HEK293 (cell line): ENCODE data around the gene ISG15.

Experiments
- BCL6B ChIP-seq: fragments of 450-650 bp; formaldehyde crosslinking; IDR thresholded peaks from 2 replicates; pipeline ENCODE4 v1.5.1; 2017; ENCODE audit warnings: missing biosample characterization, missing genetic modification characterization
- KLF16 ChIP-seq: fragments of 450-650 bp; formaldehyde crosslinking; IDR thresholded peaks from 2 replicates; pipeline ENCODE4 v1.5.1; 2017; ENCODE audit warnings: missing biosample characterization, missing genetic modification characterization
- KLF7 ChIP-seq: fragments of 450-650 bp; formaldehyde crosslinking; IDR thresholded peaks from 2 replicates; pipeline ENCODE4 v1.5.1; 2016; ENCODE audit warnings: missing biosample characterization, missing genetic modification characterization, borderline replicate concordance
- KLF9 ChIP-seq: fragments of 450-650 bp; formaldehyde crosslinking; IDR thresholded peaks from 2 replicates; pipeline ENCODE4 v1.5.1; 2016; ENCODE audit warnings: missing biosample characterization, missing genetic modification characterization, low read depth
- OSR2 ChIP-seq: fragments of 450-650 bp; formaldehyde crosslinking; IDR thresholded peaks from 2 replicates; pipeline ENCODE4 v1.5.1; 2016; ENCODE audit warnings: missing biosample characterization, missing genetic modification characterization
- PRDM6 ChIP-seq: fragments of 450-650 bp; formaldehyde crosslinking; IDR thresholded peaks from 2 replicates; pipeline ENCODE4 v1.5.1; 2017; ENCODE audit warnings: missing biosample characterization, missing genetic modification characterization
- TCF7L2 ChIP-seq: IDR thresholded peaks from 2 replicates; pipeline ENCODE4 v1.6.1; 2011; ENCODE audit warnings: low read depth, mild to moderate bottlenecking, inconsistent platforms, low read length, moderate library complexity, borderline replicate concordance
- ZBTB26 ChIP-seq: fragments of 450-650 bp; formaldehyde crosslinking; optimal IDR thresholded peaks from 2 replicates; pipeline ENCODE3; 2016; ENCODE audit warnings: missing biosample characterization, mild to moderate bottlenecking, missing genetic modification characterization
- ZNF133 ChIP-seq: fragments of 450-650 bp; formaldehyde crosslinking; IDR thresholded peaks from 2 replicates; pipeline ENCODE4 v1.5.1; 2016; ENCODE audit warnings: missing biosample characterization, missing genetic modification characterization
- ZNF175 ChIP-seq: fragments of 450-650 bp; formaldehyde crosslinking; IDR thresholded peaks from 2 replicates; pipeline ENCODE4 v1.5.1; 2016; ENCODE audit warnings: missing biosample characterization, missing genetic modification characterization
- ZNF214 ChIP-seq: fragments of 450-650 bp; formaldehyde crosslinking; IDR thresholded peaks from 2 replicates; pipeline ENCODE4 v1.5.1; 2017; ENCODE audit warnings: missing biosample characterization, mild to moderate bottlenecking, missing genetic modification characterization, borderline replicate concordance
- ZNF248 ChIP-seq: fragments of 450-650 bp; formaldehyde crosslinking; IDR thresholded peaks from 2 replicates; pipeline ENCODE4 v1.5.1; 2017; ENCODE audit warnings: missing biosample characterization, missing genetic modification characterization
- ZNF266 ChIP-seq: fragments of 450-650 bp; formaldehyde crosslinking; IDR thresholded peaks from 2 replicates; pipeline ENCODE4 v1.5.1; 2016; ENCODE audit warnings: missing biosample characterization, missing genetic modification characterization, low read depth
- ZNF280C ChIP-seq: fragments of 450-650 bp; formaldehyde crosslinking; IDR thresholded peaks from 2 replicates; pipeline ENCODE4 v1.5.1; 2016; ENCODE audit warnings: missing biosample characterization, missing genetic modification characterization
- ZNF292 ChIP-seq: fragments of 450-650 bp; formaldehyde crosslinking; IDR thresholded peaks from 2 replicates; pipeline ENCODE4 v1.5.1; 2016; ENCODE audit warnings: low read depth, missing biosample characterization, missing genetic modification characterization, borderline replicate concordance
- ZNF544 ChIP-seq: fragments of 450-650 bp; formaldehyde crosslinking; IDR thresholded peaks from 2 replicates; pipeline ENCODE4 v1.5.0; 2017; ENCODE audit warnings: missing biosample characterization, missing genetic modification characterization
- ZNF548 ChIP-seq: fragments of 450-650 bp; formaldehyde crosslinking; IDR thresholded peaks from 2 replicates; pipeline ENCODE4 v1.5.1; 2016; ENCODE audit warnings: missing biosample characterization, missing genetic modification characterization
- ZNF585B ChIP-seq: fragments of 450-650 bp; formaldehyde crosslinking; IDR thresholded peaks from 2 replicates; pipeline ENCODE4 v1.5.1; 2016; ENCODE audit warnings: missing biosample characterization, missing genetic modification characterization
- ZNF610 ChIP-seq: fragments of 450-650 bp; formaldehyde crosslinking; IDR thresholded peaks from 2 replicates; pipeline ENCODE4 v1.5.1; 2016; ENCODE audit warnings: missing biosample characterization, missing genetic modification characterization, borderline replicate concordance
- ZNF660 ChIP-seq: fragments of 450-650 bp; IDR thresholded peaks from 2 replicates; pipeline ENCODE4 v1.5.1; 2018; ENCODE audit warnings: missing biosample characterization, mild to moderate bottlenecking, missing genetic modification characterization
- ZSCAN18 ChIP-seq: fragments of 450-650 bp; formaldehyde crosslinking; IDR thresholded peaks from 2 replicates; pipeline ENCODE4 v1.5.1; 2016; ENCODE audit warnings: missing biosample characterization, missing genetic modification characterization
- TF ChIP-seq, protein P1 (sequence below): fragments of 450-650 bp; formaldehyde crosslinking; IDR thresholded peaks from 2 replicates; pipeline ENCODE4 v1.5.1; 2016; ENCODE audit warnings: missing biosample characterization, missing genetic modification characterization
- TF ChIP-seq, protein P2 (sequence below): fragments of 450-650 bp; formaldehyde crosslinking; IDR thresholded peaks from 2 replicates; pipeline ENCODE4 v1.5.1; 2016; ENCODE audit warnings: missing biosample characterization, missing genetic modification characterization, borderline replicate concordance
- TF ChIP-seq, protein P3 (sequence below): fragments of 450-650 bp; formaldehyde crosslinking; IDR thresholded peaks from 2 replicates; pipeline ENCODE4 v1.5.1; 2016; ENCODE audit warnings: missing biosample characterization, missing genetic modification characterization

ISG15 gene

DNA sequence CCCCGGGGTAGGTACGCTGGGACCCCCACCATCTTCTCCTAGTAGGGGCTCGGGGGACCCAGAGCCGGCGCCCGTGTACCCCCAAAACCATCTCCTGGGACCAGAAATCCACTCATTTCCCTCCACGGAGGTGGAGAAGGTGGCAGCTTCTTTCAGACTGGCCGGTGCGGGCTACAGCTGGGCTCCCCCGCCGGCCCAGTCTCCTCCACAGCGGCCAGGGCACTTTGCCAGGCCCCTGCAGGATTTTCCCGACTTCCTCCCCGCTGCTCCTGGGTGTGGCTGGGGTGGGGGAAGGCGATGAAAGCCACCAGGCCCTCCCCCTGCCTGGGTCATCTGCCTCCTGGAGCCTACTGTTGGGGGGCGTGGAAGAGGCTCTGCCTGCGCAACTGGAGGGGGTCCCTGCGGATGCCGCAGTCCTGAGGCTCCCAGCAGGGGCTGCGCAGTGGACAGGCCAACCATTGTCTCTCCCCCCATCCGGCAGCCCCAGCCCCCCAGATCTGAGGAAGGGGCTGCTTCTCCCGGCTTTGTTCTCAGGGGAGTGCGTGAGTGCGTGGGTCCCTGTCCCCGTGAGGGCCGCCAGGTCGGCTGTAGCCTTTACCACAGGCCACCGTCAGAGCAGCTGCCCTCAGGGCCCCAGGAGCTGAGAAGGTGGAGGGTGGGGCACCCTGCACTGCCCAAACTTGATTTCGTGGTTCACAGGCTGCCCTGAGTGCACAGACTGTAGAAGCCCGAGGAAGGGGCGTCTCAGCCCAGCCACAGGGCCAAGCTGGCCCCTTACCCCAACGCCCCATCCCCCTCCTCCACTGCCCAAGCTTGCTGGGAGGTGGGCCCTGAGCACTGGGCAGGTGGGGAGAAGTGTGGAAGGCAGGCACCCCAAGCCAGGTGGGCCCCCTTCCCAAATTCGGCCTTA, 8.0 kb downstream of the ISG15 start (continued):
- no peak for TF ChIP-seq PRDM6 (tag by site-specific recombination)
- TF ChIP-seq ZNF175 (tag by site-specific recombination): no peak
- no peak for TF ChIP-seq ZNF214 (tag by site-specific recombination)
- no peak for TF ChIP-seq ZSCAN18 (tag by site-specific recombination)
- TF ChIP-seq ZNF660: no peak
- no peak for TF ChIP-seq ZNF585B (tag by site-specific recombination)
- TF ChIP-seq KLF16 (tag by site-specific recombination): 0 out of 2 replicates have a peak, but pooled peaks have one; percentile 52
- no peak for TF ChIP-seq ZNF133 (tag by site-specific recombination)
- TF ChIP-seq ZNF292 (tag by site-specific recombination): no peak
- no peak for TF ChIP-seq BCL6B
- TF ChIP-seq ZNF544 (tag by site-specific recombination): no peak
- TF ChIP-seq ZNF610 (tag by site-specific recombination): no peak
- no peak for TF ChIP-seq TCF7L2
- no peak for TF ChIP-seq ZNF548 (tag by site-specific recombination)
- TF ChIP-seq, protein P1, sequence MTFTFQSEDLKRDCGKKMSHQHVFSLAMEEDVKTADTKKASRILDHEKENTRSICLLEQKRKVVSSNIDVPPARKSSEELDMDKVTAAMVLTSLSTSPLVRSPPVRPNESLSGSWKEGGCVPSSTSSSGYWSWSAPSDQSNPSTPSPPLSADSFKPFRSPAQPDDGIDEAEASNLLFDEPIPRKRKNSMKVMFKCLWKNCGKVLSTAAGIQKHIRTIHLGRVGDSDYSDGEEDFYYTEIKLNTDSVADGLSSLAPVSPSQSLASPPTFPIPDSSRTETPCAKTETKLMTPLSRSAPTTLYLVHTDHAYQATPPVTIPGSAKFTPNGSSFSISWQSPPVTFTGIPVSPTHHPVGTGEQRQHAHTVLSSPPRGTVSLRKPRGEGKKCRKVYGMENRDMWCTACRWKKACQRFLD: no peak
- no peak for TF ChIP-seq ZNF248 (tag by site-specific recombination)
- 0 out of 2 replicates have a peak, but pooled peaks have one; percentile 91 for TF ChIP-seq KLF7 (tag by site-specific recombination)
- TF ChIP-seq, protein P2, sequence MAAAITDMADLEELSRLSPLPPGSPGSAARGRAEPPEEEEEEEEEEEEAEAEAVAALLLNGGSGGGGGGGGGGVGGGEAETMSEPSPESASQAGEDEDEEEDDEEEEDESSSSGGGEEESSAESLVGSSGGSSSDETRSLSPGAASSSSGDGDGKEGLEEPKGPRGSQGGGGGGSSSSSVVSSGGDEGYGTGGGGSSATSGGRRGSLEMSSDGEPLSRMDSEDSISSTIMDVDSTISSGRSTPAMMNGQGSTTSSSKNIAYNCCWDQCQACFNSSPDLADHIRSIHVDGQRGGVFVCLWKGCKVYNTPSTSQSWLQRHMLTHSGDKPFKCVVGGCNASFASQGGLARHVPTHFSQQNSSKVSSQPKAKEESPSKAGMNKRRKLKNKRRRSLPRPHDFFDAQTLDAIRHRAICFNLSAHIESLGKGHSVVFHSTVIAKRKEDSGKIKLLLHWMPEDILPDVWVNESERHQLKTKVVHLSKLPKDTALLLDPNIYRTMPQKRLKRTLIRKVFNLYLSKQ (tag by site-specific recombination): no peak
- no peak for TF ChIP-seq ZBTB26
- peak; percentile 61; the same call in 1 of the 2 replicates for TF ChIP-seq KLF9 (tag by site-specific recombination)
- TF ChIP-seq, protein P3, sequence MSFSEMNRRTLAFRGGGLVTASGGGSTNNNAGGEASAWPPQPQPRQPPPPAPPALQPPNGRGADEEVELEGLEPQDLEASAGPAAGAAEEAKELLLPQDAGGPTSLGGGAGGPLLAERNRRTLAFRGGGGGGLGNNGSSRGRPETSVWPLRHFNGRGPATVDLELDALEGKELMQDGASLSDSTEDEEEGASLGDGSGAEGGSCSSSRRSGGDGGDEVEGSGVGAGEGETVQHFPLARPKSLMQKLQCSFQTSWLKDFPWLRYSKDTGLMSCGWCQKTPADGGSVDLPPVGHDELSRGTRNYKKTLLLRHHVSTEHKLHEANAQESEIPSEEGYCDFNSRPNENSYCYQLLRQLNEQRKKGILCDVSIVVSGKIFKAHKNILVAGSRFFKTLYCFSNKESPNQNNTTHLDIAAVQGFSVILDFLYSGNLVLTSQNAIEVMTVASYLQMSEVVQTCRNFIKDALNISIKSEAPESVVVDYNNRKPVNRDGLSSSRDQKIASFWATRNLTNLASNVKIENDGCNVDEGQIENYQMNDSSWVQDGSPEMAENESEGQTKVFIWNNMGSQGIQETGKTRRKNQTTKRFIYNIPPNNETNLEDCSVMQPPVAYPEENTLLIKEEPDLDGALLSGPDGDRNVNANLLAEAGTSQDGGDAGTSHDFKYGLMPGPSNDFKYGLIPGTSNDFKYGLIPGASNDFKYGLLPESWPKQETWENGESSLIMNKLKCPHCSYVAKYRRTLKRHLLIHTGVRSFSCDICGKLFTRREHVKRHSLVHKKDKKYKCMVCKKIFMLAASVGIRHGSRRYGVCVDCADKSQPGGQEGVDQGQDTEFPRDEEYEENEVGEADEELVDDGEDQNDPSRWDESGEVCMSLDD (tag by site-specific recombination): peak; percentile 81
- TF ChIP-seq ZNF280C (tag by site-specific recombination): no peak
- no peak for TF ChIP-seq ZNF266 (tag by site-specific recombination)
- peak; percentile 67 for TF ChIP-seq OSR2
